Colon (tissue), 2 donors: ENCODE data around the gene WAC.

ENCODE experiments used
- FAIRE-seq: peaks from 2 replicates; lab custom pipeline; 2012; peaks lifted over from hg19 to GRCh38; lab: Jason Lieb, UNC
- donor health status: control.
- donor health status: control.

WAC gene

DNA sequence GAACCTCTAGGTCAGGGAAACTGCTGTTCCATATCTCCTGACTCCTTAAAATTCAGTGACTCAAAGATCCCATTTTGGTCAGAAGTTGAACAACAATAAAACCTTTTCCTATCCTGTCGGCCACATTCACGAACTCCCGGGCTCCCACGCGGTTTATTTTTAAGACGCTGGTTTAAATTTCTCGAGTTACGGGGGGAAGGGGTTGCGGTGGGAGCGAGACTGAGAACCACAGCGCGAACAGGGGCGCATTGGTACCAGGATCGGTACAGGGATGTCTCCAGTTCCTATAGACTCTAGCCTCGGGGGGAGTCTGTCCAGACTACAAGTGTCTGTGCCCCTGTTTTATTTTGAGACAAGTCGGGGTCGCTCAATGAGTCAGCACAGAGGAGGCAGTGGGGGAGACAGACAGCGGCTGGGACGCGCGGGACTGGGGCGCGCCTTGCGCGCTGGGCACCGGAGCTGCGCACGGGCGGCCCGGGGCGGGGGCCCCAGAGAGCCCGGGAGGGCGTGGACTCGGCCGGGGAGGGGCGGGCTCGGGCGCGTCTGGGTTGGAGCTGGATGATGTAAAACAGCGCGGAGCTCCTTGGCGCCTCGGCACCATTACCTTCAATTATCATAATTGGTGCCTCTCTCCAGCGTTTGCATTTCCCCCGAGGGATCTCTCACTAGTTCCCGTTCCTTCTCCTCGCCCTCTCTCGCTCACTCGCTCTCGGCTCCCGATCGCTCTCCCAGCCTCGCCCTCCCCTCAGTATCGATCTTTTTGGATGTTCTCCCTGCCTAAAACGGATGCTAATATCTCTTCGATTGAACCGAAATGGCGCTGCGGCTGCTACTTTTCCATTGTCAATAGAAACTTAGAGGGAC is 135.7 kb downstream of the WAC start:
- no peak for FAIRE-seq

DNA sequence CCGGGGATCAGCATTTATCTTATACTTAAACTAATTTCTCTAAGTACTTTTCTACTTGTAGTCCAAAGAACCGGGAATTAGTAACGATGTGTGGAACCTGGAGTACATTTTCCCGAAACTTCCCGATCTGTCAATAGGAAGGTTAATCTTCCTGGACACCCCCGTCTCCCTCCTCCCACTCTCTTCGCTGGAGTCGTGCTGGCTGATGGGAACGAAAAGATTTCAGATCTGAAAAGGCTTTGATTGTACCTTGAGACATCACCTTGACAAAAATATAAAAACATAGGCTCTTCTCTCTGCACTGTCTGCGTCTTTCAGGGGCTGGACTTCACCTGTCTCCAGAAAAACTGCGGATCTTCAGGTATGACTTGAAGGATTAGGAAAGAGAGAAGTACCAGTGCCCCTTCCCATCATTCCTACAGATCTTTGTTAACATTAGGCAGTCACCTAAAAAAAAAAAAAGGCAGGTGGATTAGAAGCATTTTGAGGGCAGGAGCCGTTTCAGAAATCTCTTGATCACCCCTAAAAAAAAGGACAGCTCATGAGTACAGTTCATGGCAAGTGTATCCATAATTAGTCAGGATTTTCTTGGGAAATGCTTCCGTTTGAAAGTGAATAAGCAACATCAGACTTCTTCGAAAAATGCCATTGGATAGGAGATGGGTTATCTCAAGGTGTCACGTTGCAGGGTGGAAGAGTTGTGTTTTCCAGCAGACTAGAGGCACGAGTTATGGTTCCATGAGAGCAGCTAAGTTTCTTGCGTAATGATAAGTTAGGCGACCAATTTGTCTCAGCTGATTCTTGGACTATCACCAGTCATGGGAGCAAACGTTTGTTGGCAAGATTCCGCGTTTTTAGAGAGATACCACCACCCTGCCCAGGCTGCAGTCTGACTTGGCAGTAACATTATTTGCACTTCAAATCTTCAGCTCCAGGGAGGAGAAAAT is 136.6 kb downstream of the WAC start:
- FAIRE-seq, result no peak
